Measurements from ENCODE around the gene RNF220.

Gene RNF220

GRCh38 chr1:44635439-44635838 lies 230.4 kb downstream of the RNF220 start:
- no peak for DNase-seq (ENCODE audit: low read depth, low spot score)

GRCh38 chr1:44636083-44636687 lies 231.1 kb downstream of the RNF220 start:
- no peak for DNase-seq (ENCODE audit: low read depth, low spot score)

DNA sequence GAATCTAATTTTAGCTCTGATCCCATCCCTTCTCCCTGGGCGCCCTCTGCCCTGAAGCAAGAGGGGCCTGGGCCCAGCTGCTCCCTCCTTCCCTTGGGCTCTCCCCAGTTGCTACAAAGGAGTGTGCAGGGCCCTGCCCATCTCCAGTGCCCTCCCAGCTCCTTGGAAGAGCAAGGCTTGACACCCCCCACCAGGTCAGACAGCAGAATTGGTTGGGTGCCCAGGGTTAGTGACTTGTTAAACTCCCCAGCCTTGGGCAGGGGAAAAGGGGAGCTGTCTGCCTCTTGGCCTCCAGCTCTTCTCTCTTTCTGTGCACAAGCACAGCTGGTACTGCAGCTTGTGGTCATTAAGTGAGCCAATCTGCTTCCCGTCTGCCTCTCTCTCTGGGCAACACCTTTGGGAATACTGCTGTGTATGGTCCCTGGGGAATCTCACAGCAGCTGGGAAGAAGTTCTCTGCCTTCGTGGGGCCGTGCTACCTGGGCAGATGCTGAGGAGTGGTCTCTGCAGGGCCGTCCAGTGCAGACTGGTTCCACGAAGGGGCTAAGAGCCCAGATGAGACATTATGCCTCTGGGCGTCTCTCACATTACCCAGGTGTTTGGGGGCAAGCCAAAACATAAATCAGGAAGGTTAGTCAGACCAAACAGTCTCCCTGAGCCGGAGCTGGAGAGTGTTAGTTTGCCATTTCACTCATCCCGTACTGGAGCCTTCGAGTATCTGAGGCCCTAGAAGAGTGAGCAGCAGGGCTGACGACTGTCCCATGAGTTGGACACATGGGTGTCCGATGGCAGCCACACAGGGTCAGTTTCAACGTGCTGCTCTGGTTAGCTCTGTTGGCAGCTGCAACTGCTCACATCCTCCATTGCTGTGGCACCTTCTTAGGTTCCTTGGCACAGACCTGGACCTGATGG lies 231.9 kb downstream of the RNF220 start:
- no peak for DNase-seq (ENCODE audit: low read depth, low spot score)

- no peak for DNase-seq (ENCODE audit: low read depth, low spot score)
Observed at GRCh38 chr1:44637702-44638411, 232.8 kb downstream of the RNF220 start.

GRCh38 chr1:44640200-44640853 lies 235.3 kb downstream of the RNF220 start:
- no peak for DNase-seq (ENCODE audit: low read depth, low spot score)

DNA sequence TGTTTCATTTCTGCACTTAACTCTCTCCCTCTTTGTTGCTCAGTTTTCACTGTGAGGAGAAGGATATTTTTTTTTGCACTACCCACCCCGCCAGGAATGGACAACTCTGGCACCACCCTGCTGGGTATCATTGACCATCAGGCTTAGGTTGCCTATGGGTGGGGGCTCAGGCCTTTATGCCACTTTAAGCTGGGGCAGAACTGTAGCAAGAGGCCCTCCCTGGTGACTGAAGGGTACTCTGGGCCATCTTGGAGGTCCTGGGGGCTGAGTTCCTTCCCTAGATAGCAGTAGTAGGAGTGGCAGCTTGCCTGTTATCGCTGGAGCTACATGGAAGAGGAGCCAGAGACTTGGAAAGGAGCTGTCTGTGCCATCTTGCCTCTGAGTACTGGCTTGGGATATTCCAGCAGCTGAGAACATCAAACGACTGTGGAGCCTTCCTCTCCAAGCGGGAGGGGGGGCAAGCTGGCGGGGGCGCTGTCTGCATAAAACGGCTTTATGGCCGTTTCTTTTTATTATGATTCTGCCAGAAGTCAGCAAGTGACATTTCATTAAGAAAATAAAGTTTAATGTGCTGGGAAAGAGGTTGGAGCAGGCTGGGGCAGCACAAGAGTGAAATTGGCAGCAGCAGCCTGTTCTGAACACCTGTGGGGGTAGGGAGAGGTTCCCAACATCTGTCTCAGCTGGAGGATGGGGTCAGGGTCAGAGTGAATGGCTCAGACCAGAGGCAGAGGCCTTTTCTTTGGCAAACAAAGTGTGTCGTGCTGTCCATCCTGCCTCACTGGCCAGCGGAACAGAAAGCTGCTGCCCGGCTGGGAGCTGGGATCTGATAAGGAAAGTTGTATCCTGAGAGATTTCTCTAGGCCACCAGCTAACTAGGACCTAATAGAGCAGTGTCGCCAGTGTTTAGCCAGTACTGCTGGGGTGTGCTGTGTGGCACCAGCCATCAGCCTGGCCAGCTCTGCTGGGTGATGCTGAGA lies 236.4 kb downstream of the RNF220 start:
- no peak for DNase-seq (ENCODE audit: low read depth, low spot score)

- no peak for DNase-seq (ENCODE audit: low read depth, low spot score)
Observed at GRCh38 chr1:44642255-44642654, 237.2 kb downstream of the RNF220 start.

DNA sequence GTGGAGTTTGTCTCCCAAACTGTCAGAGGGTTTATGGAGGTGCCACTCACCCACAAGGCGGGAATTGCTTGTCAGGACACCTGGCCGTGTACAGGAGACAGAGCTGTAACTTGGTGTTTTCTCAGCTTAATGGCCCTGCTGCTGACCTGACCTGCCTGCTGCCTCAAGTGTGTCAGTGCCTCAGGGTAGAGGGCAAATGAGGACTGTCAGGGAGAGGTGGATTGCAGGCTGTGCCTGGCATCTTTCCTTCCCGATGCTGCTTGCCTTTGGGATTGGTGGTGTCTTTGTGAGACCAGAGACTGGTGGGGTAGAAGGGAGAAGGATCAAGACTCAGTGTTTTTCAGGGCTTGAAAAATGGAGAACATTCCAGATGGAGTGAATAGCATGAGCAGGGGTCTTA lies 237.9 kb downstream of the RNF220 start:
- no peak for DNase-seq (ENCODE audit: low read depth, low spot score)

GRCh38 chr1:44643721-44644334 lies 238.8 kb downstream of the RNF220 start:
- DNase-seq (ENCODE audit: low read depth, low spot score): no peak

DNA sequence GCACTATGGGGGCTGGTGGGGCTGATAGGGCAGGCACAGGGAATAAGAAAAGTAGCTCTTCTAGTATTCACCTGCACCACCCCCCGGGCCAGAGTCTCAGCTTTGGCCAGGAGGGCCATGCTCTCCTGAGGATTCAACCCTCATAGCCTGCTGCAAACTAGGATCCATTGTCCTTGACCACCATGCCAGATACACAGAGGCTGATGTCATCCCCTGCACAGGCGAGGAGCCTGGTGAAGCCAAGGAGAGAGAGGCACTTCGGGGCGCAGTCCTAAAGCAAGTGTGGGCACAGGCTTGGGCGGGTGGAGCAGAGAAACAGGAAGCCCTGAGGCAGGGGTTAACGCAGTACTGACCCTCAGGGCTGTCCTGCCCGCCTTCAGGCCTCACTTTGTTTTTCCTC lies 239.8 kb downstream of the RNF220 start:
- DNase-seq (ENCODE audit: low read depth, low spot score): no peak

DNA sequence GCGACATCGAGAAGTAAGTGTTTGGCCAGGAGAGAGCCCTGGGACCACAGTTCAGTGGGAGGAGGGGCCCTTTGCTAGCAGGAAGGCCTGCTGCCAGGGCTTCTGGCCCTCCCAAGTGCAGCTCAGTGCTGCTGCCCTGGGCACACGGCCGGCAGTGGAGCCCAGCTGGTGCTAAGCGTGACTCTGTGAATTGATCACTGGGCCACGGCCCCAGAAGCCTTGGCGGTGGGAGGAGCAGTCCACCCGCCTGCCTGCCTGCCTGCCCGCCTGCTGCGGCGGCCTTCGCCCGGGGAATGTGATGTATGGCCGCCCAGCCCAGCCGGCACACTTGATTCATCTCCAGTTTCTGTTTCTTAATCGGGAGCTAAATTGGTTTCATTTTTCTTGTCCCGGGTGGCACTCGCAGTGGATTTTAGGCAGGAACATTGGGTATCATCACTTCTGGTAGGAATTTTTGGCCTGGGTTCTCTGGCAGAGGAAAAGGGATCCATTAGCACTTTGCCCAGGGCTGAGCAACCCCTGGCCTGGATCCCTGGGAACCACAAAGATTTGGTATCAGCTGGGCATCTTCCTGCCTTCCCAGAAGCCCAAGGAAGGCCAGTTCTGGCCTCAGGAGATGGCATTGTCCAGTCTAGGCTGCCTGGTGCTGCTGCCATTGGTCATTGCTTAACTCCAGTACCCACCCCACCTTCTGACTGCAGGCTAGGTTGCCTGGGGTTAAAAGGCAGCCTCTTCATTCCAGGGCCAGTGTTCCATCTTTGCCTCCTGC lies 240.6 kb downstream of the RNF220 start:
- no peak for DNase-seq (ENCODE audit: low read depth, low spot score)

- DNase-seq (ENCODE audit: low read depth, low spot score): no peak
Observed at GRCh38 chr1:44646261-44647110, 241.4 kb downstream of the RNF220 start.

DNA sequence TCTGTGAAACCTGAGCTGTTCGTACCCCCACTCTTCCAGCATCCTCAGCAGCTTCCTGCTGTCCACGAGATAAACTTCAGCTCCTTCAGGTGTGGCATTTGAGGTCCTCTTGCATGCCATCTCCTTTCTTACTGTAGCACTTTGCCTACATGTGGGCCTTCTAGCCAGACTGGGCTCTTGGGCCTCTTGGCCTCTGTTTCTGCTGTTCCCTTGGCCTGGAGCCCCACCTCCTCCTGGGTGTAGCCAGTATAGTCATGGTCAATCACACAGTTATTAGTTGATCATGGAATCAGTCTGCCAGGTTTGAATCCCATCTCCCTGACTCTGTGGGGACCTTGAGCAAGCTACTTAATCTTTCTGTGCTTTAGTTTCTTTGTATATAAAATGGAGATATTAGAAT lies 242.8 kb downstream of the RNF220 start:
- no peak for DNase-seq (ENCODE audit: low read depth, low spot score)

GRCh38 chr1:44648529-44649250 lies 243.6 kb downstream of the RNF220 start:
- no peak for DNase-seq (ENCODE audit: low read depth, low spot score)

- DNase-seq (ENCODE audit: low read depth, low spot score): no peak
Observed at GRCh38 chr1:44649788-44650158, 244.7 kb downstream of the RNF220 start.

- no peak for DNase-seq (ENCODE audit: low read depth, low spot score)
Observed at GRCh38 chr1:44650159-44650831, 245.2 kb downstream of the RNF220 start.

- DNase-seq (ENCODE audit: low read depth, low spot score): no peak
Observed at GRCh38 chr1:44651069-44651468, 246.0 kb downstream of the RNF220 start.

Measured in brain pericyte (primary cell).